Vagina (tissue), 2 donors: ENCODE data around the gene GTSE1. TPM values are rescaled to one million over a fixed set of nuclear protein-coding genes. Genes with fewer than 3 reads are reported as not detected.

Source experiments
- DNase-seq, 2 donors: peaks; one replicate each; pipeline ENCODE4 v3.0.0-alpha.2; 2017; ENCODE audit errors: extremely low spot score in 2 of 2
- H3K27ac ChIP-seq: fragments of 200-600 bp; sonication (generic); one replicate; pipeline ENCODE4 v1.5.1; 2019
- H3K27me3 ChIP-seq: fragments of 200-600 bp; sonication (generic); one replicate; pipeline ENCODE4 v1.5.1; 2019
- H3K36me3 ChIP-seq, 2 donors: fragments of 200-600 bp; sonication (generic); one replicate each; pipeline ENCODE4 v1.5.1; 2017 to 2019
- H3K4me1 ChIP-seq: fragments of 200-600 bp; sonication (generic); one replicate; pipeline ENCODE4 v1.5.1; 2019
- H3K4me3 ChIP-seq, 2 donors: fragments of 200-600 bp; sonication (generic); 1 replicate in 1 of 2; 2 replicates in 1 of 2; pipeline ENCODE4 v1.5.1; 2016 to 2019
- H3K9me3 ChIP-seq: fragments of 200-600 bp; sonication (generic); one replicate; pipeline ENCODE4 v1.5.1; 2019
- POLR2A ChIP-seq, 2 donors: fragments of 450-650 bp; IDR thresholded peaks; one replicate each; pipeline ENCODE4 v1.6.1; 2017; ENCODE audit warnings: antibody characterized with exemption in 2 of 2, mild to moderate bottlenecking in 2 of 2, moderate library complexity in 2 of 2
- POLR2AphosphoS5 ChIP-seq, 2 donors: sonication (generic); formaldehyde crosslinking; IDR thresholded peaks; one replicate each; pipeline ENCODE4 v1.9.0; 2017; ENCODE audit warnings: antibody characterized with exemption in 2 of 2, mild to moderate bottlenecking in 2 of 2, low read depth in 1 of 2; ENCODE audit not compliant: insufficient read depth in 1 of 2
- intact Hi-C: fragments of 100-400 bp; cut with DNase I; formaldehyde crosslinking; loops from one replicate; pipeline ENCODE4 v1.15.1; 2023
- total RNA-seq: library from RNA; depleted of rRNA; stranded (reverse); fragments of >200 nt; gene quantifications from one replicate; pipeline ENCODE4 v1.2.3, GENCODE V29; 2016
- TF ChIP-seq, protein P1 (sequence below), 3 experiments: fragments of 450-650 bp in 2 of 3; fragments of 200-600 bp in 1 of 3; sonication (generic) in 1 of 3; IDR thresholded peaks; one replicate each; pipeline ENCODE4 v1.5.1; 2017 to 2019; ENCODE audit warnings: antibody characterized with exemption in 3 of 3, mild to moderate bottlenecking in 2 of 3, moderate library complexity in 2 of 3

The GTSE1 gene
- total RNA-seq, 1 donor from 2014 or later, result 2.2 TPM

GRCh38 chr22:46380069-46380468 lies 83.4 kb downstream of the GTSE1 start:
- Histone ChIP-seq H3K27me3 (no peaks in the 10 kb centered on the region), H3K4me1 (no peaks in the 10 kb centered on the region), H3K4me3 (no peak overlapping the region), H3K9me3 (no peaks in the 10 kb centered on the region), H3K36me3 (peaks cover 0 to 13% of the 10 kb centered on the region in 2 donors), H3K27ac (no peak overlapping the region)
- DNase-seq, result no peak
- intact Hi-C loops, result no loop called here
- TF ChIP-seq POLR2A (IDR thresholded peaks at IDR 0.05), result no peak
- TF ChIP-seq, protein P1, sequence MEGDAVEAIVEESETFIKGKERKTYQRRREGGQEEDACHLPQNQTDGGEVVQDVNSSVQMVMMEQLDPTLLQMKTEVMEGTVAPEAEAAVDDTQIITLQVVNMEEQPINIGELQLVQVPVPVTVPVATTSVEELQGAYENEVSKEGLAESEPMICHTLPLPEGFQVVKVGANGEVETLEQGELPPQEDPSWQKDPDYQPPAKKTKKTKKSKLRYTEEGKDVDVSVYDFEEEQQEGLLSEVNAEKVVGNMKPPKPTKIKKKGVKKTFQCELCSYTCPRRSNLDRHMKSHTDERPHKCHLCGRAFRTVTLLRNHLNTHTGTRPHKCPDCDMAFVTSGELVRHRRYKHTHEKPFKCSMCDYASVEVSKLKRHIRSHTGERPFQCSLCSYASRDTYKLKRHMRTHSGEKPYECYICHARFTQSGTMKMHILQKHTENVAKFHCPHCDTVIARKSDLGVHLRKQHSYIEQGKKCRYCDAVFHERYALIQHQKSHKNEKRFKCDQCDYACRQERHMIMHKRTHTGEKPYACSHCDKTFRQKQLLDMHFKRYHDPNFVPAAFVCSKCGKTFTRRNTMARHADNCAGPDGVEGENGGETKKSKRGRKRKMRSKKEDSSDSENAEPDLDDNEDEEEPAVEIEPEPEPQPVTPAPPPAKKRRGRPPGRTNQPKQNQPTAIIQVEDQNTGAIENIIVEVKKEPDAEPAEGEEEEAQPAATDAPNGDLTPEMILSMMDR (IDR thresholded peaks at IDR 0.05), result no peak
- no peak for TF ChIP-seq POLR2AphosphoS5 (IDR thresholded peaks at IDR 0.05; ENCODE audit: insufficient read depth in 1 of 2, low read depth in 1 of 2)

Other genes with a start within 250 kb of the GTSE1 start
- gene PPARA, start 146.3 kb upstream of the GTSE1 start, total RNA-seq, result 13.5 TPM
- 22.1 TPM for gene CDPF1, start 46.6 kb upstream of the GTSE1 start, total RNA-seq
- gene PKDREJ, start 33.5 kb upstream of the GTSE1 start, total RNA-seq, result not detected
- 58.7 TPM for gene TTC38, start 28.9 kb upstream of the GTSE1 start, total RNA-seq
- 37.1 TPM for gene TRMU, start 38.8 kb downstream of the GTSE1 start, total RNA-seq
- gene CELSR1, start 240.8 kb downstream of the GTSE1 start, total RNA-seq, result 32.9 TPM